CD4-positive, alpha-beta T cell treated with Interleukin-15 for 1 hour (primary cell): ENCODE results near the gene PREP.

Experiments
- DNase-seq: peaks from one replicate; pipeline ENCODE4 v3.0.0-alpha.2; 2020

The PREP gene

GRCh38 chr6:105302617-105303128 lies 100.2 kb downstream of the PREP start:
- no peak for DNase-seq

DNA sequence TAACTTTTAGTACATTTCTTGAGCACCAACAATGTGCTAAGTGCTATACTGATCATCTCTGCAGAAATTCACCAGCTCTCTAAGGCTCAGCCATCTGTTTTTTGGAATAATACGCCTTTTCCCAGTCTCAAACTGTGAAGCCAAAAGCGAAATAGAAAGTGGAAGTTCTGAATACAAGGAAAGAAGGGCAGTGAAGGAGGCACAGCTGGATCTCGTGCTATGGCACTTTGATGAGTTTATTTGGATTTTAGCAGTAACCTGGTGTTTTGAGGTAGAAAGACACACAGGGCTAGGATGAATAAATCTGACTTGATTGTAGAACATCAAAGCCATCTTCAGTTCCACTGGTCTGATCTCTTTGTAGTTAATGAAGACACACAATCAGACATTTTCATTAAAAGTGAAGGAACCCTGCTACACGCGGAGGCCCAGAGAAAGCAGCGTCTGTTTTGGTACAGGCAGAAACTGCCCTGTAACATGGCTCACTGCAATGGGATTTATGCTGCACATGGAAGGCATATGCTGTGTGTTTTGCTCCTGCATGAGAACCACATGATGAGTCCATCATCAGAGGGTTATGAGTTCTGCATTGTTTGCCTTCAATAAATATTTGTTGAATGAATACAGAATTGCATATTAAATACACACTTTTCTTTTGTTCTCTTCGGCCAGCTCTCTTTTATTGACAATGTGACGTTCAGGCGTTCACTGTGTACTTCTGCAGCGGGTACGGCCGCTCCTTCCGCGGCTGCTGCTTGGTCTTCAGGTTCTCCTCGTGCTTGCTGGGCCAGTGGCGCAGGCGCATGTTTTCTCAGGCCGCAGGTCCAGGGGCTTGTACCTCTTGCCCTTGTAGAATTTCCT lies 100.9 kb downstream of the PREP start:
- DNase-seq: no peak

- no peak for DNase-seq
Measured at GRCh38 chr6:105301072-105301503, 101.8 kb downstream of the PREP start.

DNA sequence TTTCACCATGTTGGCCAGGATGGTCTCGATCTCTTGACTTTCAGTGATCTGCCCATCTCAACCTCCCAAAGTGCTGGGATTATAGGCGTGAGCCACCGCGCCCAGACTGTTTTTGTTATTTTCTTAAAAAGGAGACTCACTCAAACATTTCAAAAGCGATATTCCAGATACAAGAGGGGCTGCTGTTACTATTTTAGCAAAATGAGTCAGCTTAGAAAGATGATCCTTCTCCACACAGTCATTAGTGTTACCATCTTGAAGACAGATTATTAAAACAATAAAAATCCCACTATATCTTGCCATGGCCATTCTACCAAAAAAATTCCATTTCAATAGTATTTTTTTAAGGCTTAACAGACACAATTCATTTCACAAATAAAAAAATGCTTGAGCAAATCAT lies 102.8 kb downstream of the PREP start:
- no peak for DNase-seq

DNA sequence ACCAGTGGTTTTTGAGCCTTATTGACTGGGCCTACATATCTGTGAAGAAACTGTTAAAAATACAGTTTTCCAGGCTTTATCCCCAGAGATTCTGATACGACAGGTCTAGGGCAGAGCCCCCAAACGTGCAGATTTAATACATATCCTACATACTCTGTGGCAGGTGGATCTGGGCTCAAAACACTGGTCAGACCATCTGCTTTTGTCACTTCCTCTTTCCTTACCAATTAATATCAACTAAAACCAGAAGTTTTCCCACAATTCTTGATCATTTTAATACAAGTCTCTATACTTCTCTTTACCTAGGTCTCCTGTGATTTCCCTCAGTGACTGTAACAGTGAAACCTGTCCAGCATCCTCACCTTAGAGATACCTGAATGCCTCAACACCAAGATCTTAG lies 108.8 kb downstream of the PREP start:
- no peak for DNase-seq

- DNase-seq: no peak
Measured at GRCh38 chr6:105292689-105293339, 110.1 kb downstream of the PREP start.

GRCh38 chr6:105291525-105291924 lies 111.4 kb downstream of the PREP start:
- no peak for DNase-seq

DNA sequence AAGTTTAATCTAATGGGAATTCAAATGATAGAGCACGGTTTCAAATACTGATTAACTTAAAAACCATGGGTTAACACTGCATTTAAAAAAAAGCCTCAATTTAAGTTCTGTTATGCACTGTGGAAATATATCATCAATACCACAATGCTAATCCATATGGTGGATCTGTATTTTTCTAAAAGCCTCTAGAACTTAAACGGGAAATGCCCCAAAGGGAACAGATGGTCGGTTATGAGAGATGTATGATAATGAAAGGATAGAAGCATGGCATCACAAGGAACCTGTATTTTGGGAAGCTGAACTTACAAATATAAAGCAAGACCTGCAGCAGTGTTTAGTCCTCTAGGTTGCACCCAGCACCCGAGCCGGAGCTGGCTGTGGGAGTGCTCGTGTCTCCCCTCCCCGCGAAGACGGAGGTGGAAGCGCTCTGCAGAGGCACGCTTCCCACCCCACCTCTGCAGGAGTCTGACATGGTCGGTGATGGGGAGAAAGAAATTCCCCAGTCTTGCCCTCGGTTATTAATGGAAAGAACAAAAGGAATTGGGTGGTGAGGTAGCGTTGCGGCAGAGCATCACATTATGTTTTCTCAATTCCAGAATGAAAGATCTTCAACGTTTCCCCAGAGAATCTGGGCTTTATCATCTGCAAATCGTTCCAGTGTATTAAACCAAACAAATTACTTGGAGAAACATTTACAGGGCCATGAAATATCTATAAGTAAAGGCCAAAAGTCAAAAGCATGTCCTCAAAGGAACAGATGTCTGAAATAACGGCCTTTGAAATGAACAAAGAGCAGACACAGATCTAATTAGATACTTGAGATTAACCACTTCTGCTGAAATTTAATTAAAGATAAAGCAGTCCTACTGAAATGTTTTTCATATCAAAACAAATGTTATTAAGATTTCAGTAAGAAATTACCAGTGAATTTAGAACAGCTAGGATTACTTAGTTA lies 120.0 kb downstream of the PREP start:
- no peak for DNase-seq

DNA sequence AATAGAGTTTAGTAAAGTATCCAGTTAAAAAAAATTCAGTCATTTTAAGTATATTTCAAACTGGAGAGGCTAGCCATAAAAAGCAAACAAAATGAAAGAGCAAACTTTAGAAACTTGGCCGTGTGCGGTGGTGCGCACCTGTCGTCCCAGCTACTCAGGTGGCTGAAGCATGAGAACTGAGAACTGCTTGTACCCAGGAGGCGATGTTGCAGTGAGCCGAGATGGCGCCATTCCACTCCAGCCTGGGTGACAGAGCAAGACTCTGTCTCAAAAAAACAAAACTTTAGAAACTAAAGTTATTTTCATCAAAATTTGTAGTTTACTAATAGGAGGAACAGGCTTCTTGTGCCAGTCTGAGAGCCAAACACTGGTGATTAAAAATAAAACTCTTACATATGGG lies 122.8 kb downstream of the PREP start:
- DNase-seq: no peak

DNA sequence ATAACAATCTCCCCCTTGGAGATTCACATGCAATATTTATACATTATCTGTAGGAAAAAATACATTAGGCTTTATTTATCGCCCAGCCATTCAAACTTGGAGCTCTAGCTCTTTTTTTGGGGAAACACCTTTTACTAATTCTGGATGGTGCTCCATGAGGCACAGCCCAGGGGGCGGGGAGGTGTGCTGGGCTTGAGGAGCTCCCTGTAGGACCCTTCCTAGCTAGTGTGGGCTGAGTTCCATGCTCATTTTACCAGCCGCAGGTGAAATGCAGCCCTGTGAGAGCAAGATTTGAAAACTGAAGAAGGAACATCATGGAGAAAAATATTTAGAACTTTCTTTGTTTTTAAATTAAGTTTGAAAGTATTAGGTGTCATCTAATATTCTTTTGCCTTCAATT lies 123.4 kb downstream of the PREP start:
- no peak for DNase-seq

DNA sequence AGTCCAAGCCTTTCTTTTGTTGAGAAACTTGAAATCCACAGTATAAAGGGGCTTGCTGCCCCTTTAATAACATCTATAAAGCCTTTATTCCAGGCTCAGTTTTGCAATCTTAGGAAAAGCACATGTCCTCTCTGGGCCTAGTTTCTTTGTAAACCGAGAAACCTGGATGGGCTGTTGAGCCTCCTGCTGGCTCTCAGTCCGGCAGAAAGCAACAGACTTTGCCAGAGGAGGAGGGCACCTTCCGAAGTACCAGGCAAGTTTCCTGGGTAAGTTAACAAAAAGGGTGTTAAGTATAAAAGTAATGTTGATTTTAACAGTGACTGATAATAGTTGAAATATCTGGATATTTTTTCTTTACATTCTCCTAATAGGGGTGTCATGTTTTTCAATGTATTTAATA lies 124.1 kb downstream of the PREP start:
- no peak for DNase-seq

DNA sequence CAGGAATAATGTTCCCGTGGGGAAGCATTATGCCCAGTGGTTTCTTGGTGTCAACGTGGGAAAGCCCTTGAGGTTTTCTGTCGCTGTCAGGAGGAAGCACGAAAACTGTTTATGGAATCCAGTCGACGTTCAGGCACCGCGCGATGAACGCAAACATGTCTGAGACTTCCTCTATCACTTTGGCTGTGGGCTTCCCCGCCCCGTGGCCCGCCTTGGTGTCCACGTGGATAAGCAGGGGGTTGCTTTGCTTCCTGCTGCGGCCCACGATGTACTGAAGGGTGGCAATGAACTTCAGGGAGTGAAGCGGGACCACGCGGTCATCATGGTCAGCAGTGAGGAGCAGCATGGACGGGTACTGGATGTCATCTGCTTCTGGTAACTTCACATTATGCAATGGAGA lies 124.8 kb downstream of the PREP start:
- no peak for DNase-seq

- no peak for DNase-seq
Measured at GRCh38 chr6:105276374-105276773, 126.5 kb downstream of the PREP start.

DNA sequence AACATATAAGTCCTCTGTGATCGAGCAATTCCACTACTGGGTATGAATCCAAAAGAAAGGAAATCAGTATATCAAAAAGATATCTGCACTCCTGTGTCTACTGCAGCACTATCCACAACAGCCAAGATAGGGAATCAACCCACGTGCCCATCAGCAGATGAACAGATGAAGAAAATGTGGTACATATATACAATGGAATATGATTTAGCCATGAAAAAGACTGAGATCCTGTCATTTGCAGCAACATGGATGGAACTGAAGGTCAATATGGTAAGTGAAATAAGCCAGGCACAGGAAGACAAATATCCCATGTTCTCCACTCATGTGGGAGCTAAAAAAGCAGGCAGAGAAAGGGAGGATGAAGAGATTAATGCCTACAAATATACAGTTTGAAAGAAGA lies 127.3 kb downstream of the PREP start:
- no peak for DNase-seq

DNA sequence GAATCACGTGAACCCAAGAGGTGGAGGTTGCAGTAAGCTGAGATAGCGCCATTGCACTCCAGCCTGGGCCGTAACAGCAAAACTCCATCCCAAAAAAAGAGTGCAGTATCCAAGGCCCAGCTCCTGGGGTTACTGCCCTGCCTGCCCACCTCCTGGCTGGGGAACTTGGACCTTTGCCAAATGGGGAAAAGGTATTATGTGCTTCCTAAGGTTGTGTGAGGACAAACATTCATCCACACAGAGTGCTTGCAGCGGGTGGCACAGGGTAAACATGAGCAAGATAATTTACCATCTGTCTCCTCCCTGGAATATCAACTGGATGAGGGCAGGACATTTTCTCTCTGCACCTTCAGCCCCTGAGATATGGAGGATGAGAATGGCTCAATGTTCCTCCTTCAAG lies 128.2 kb downstream of the PREP start:
- DNase-seq: no peak

DNA sequence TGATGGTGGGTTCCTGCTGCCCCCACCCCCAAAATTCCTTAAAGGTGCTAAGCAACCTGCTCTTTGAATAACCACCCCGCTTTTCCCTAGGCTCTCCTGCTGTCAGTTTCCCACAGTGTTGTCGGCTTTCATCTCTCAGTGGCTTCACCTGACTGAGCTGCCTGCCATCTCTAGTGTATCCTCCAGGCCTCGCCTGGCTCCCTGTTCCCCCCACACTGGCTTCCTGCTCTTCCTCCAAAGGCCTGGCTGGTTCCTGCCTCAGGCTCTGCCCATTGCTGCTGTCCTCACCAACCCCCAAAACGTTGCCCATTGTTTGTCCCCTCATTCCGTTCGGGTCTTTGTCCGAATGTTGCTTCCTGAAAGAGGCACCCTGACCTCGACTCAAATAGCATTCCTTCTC lies 129.3 kb downstream of the PREP start:
- DNase-seq: no peak

DNA sequence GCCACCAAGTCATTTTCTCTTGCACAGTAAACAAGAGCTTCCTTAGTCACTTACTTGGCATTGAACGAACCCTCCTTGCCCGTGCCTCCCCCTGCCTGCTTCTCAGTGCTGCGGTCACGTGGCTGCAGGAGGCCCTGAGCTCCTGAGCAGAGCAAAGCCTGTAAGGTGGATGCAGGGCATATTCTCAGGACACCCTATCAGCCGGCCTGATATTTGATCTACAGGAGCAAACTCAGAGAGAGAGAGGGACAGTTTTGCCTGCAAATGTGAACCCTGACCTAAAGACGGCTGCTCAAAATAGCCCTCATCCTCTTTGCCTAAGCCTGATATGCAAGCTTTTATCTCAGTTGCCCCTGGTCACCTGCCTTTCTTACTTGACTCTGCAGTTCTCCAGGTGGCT lies 130.1 kb downstream of the PREP start:
- DNase-seq: no peak

- no peak for DNase-seq
Measured at GRCh38 chr6:105270511-105270910, 132.4 kb downstream of the PREP start.

- DNase-seq: no peak
Measured at GRCh38 chr6:105269390-105269789, 133.5 kb downstream of the PREP start.

GRCh38 chr6:105263685-105264610 lies 138.9 kb downstream of the PREP start:
- no peak for DNase-seq

GRCh38 chr6:105259913-105260889 lies 142.7 kb downstream of the PREP start:
- DNase-seq: no peak
